HFF-Myc (cell line): Measurements from ENCODE around the gene USP14.

Experiments used
- DNase-seq: peaks from one replicate; pipeline ENCODE4 v3.0.0-alpha.2; 2011; ENCODE audit warnings: low read depth; ENCODE audit errors: extremely low read depth
- H3K4me3 ChIP-seq: replicated peaks from 2 replicates; pipeline ENCODE4 v1.5.1; 2011; ENCODE audit warnings: low read depth, mild to moderate bottlenecking, control low read depth, low read length
- CTCF ChIP-seq: IDR thresholded peaks from 2 replicates; pipeline ENCODE4 v1.5.1; 2012; ENCODE audit warnings: mild to moderate bottlenecking, low read depth, low read length, control low read depth; ENCODE audit errors: missing control alignments

USP14 gene

DNA sequence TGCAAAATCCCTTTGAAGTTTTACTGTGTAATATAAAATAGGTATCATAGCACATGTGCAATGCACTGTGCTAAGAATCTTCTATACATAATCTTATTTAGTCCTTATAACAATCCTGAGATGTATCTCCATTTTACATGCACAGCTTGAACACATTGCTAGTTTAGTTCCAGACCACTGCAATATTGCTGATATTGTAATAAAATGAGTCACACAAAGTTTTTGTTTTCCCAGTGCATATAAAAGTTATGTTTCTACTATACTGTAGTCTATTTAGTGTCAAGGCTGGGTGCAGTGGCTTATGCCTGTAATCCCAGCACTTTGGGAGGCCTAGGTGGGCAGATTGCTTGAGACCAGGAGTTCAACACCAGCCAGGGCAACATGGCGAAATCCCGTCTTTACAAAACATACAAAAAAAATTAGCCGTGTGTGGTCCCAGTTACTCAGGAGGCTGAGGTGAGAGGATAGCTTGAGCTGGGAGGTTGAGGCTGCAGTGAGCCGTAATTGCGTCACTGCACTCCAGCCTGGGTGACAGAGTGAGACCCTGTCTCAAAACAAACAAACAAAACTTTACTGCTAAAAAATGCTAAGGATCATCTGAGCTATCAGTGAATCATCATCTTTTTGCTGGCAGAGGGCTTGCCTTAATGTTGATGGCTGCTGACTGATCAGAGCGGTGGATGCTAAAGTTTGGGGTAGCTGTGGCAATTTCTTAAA lies 1.7 kb upstream of the USP14 start:
- H3K4me3 ChIP-seq, result no peak overlapping the region
- TF ChIP-seq CTCF, result no peak
- DNase-seq, result no peak

DNA sequence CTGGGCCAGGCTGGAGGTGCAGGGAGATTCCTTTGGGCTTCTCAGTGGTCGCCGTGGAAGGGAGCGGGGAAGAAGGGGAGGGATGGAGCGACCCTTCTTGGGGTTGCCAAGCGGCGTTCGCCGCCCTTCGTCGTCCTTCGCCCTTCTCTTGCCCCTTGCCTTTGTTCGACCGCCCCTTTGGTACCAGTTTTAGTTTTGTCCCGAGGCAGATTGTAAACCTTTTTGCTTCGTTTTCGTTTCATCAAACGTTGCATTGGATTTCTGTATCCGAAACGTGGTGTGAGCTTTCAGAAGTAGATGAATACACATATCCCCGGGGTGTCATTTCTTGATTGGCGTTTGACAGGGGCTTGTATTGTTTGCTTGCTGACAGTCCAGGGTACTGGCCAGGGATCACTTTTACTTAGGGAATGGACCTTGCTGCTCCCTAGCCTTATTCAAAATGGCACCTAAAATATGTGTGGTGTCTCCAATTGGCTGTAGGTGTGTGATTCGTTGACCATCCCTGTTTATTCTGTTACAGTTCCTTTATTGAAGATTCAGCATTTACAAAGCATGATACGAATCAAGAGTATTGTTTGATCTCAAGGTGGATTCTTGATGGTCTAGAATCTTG lies 788 bp downstream of the USP14 start:
- DNase-seq, result no peak
- no peak for TF ChIP-seq CTCF
- H3K4me3 ChIP-seq, result peak overlapping the region; percentile 97

DNA sequence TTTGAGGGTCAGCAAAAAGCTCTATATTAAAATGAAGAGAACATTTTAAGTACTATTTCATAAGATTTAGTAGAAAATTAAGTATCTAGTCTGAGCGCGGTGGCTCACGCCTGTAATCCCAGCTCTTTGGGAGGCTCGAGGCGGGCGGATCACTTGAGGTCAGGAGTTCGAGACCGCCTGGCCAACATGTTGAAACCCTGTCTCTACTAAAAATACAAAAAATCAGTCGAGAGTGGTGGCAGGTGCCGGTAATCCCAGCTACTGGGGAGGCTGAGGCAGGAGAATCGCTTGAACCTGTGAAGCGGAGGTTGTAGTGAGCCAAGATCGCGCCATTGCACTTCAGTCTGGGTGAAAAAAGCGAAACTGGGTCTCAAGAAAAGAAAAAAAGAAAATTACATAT lies 1.6 kb downstream of the USP14 start:
- DNase-seq, result no peak
- peak overlapping the region; percentile 97 for H3K4me3 ChIP-seq
- no peak for TF ChIP-seq CTCF

GRCh38 chr18:160831-161570 lies 2.6 kb downstream of the USP14 start:
- DNase-seq, result no peak
- no peak for TF ChIP-seq CTCF
- no peak overlapping the region for H3K4me3 ChIP-seq

- no peak for TF ChIP-seq CTCF
- DNase-seq, result no peak
Observed at GRCh38 chr18:172361-172760, 14.0 kb downstream of the USP14 start.

DNA sequence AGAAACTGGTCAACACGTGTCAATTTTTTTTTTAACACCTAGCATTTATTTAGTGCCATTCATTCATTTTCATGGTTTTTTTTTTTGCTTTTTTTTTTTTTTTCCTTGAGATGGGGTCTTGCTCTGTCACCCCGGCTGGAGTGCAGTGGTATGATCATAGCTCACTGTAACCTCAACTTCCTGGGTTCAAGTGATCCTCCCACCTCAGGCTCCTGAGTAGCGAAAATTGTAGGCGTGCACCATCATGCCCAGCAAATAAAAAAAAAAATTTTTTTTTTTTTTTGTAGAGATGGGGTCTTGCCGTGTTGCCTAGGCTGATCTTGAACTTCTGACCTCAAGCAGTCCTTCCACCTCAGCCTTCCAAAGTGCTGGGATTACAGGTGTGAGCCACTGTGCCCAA lies 21.1 kb downstream of the USP14 start:
- no peak for DNase-seq
- H3K4me3 ChIP-seq, result no peak overlapping the region
- no peak for TF ChIP-seq CTCF

More at GRCh38 chr18:172361-172760, 14.0 kb downstream of the USP14 start:
- H3K4me3 ChIP-seq, result no peak overlapping the region
